ENCODE measurements around the gene FOSL2.
A peak's percentile ranks its signal among the peaks of the same experiment; 100 is the strongest.

Gene FOSL2

DNA sequence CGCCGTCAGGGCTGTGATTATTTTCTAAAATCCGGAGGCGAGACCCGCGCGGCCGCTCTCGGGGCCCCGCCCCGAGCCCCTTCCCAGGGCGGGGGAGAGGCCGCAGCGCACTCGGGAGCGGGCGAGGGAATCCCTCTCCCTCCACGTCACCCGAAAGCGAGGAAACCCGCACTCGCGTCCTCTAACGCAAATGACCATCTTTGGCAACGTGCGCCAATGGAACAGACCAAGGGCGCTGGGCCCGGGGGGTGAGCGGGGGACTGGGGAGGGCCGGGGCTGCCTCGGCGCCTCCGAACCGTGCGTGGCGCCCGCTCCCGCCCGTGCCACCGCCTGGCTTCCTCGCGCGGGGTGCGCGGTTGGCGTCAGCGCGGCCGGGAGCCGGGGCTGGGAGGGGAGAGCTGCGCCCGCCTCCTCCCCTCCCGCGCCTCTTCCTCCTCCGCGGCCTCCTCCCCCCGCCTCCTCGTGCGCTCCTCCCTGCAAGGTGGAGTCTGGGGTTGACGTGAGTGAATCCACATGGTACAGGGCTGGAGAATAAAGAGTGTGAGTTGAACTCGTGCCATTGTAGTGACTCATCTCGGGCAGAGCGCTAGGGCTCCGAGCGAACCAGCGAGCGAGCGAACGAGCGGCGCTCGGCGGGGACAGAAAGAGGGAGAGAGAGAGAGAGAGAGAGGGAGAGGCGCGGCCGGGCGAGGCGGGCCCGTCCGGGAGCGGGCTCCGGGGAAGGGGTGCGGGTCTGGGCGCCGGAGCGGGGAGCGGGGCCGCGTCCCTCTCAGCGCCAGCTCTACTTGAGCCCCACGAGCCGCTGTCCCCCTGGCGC, at the start of gene FOSL2:
Gene FOSL2 (plus strand): TSS at position 562 of the 817 bp plus-strand sequence. CDS start 863 bp downstream, outside the sequence.
- DNase-seq (ENCODE audit: extremely low read depth, low read depth) = peak; percentile 100
- H3K4me3 ChIP-seq (replicated peaks; ENCODE audit: low read depth, low read length) = peak within 1 kb of the TSS; percentile 83
- TF ChIP-seq, protein P1, sequence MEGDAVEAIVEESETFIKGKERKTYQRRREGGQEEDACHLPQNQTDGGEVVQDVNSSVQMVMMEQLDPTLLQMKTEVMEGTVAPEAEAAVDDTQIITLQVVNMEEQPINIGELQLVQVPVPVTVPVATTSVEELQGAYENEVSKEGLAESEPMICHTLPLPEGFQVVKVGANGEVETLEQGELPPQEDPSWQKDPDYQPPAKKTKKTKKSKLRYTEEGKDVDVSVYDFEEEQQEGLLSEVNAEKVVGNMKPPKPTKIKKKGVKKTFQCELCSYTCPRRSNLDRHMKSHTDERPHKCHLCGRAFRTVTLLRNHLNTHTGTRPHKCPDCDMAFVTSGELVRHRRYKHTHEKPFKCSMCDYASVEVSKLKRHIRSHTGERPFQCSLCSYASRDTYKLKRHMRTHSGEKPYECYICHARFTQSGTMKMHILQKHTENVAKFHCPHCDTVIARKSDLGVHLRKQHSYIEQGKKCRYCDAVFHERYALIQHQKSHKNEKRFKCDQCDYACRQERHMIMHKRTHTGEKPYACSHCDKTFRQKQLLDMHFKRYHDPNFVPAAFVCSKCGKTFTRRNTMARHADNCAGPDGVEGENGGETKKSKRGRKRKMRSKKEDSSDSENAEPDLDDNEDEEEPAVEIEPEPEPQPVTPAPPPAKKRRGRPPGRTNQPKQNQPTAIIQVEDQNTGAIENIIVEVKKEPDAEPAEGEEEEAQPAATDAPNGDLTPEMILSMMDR (IDR thresholded peaks at IDR 0.05; ENCODE audit: low read depth, low read length, missing control alignments) = no peak

DNA sequence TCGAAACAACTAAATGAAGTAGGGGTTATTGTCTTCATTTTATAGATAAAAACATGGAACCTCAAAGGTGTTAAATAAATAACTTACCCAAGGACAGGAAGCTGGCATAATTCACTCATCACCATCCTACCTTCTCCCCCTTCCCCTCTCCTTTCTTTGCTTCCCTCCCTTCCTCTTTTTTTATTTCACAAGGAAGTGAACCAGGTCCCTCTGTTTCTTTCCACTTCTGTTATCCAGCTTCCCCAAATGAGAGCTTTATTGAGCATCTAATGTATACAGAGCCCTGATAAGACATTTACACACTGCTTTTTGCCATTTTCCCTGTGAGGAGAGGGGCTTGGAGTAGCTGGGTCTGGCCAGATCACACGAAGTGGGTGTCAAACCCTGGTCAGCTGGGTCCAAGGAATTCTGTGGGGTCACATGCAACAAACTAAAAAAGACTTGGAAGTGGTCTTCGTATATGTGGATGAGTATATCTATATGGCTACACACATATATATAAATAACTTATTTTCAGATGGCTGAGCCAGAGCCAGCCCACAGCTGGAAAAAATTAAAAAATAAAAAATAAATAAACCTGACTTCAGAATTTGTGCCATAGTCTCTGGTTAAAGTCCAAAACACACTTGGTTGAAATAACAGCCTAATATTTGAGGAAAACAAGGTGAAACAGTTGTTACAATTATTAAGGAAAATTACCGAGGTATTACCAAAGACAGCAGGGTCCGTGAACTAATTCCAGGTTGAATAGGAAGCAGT, 49.3 kb upstream of the FOSL2 start:
- H3K4me3 ChIP-seq (replicated peaks; ENCODE audit: low read depth, low read length) = no peak overlapping the region
- no peak for DNase-seq (ENCODE audit: extremely low read depth, low read depth)
- TF ChIP-seq, protein P1 (IDR thresholded peaks at IDR 0.05; ENCODE audit: low read depth, low read length, missing control alignments) = no peak

DNA sequence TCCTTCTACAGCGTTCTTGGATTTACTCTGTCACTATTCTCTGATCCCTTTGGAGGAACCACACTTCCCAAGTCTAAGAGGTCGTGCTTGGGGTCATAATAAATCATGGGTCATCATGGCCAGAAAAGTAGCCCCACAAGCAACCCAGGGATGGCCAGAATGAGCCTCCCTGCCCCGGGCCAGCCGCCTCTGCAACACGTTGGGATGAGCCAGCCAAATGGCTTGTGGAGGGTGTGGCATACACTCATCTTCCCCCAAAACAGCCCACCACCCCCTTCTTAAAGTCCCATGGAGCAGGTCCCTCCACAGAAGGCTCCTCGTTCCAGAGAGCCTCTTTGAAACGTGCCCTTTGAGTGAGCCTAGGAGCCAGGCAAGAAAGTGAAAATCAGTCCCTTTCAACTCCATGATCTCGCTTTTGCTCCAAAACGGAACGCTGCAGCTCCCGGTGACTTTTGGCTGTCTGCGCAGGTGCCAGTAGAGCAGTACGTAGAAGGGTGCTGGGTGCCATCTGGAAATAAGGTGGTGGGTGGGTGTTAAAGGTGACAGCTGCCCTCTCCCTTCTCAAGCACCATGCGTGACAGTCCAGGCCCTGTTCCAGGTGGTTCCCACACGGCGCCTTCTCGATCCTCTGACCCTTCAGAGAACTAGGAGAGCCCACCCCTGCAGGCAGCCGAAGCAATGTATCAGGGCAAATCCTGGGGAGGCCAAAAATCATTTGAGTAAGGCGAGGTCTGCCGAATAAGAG, 48.5 kb upstream of the FOSL2 start:
- DNase-seq (ENCODE audit: extremely low read depth, low read depth) = no peak
- TF ChIP-seq, protein P1 (IDR thresholded peaks at IDR 0.05; ENCODE audit: low read depth, low read length, missing control alignments) = no peak
- H3K4me3 ChIP-seq (replicated peaks; ENCODE audit: low read depth, low read length) = no peak overlapping the region

DNA sequence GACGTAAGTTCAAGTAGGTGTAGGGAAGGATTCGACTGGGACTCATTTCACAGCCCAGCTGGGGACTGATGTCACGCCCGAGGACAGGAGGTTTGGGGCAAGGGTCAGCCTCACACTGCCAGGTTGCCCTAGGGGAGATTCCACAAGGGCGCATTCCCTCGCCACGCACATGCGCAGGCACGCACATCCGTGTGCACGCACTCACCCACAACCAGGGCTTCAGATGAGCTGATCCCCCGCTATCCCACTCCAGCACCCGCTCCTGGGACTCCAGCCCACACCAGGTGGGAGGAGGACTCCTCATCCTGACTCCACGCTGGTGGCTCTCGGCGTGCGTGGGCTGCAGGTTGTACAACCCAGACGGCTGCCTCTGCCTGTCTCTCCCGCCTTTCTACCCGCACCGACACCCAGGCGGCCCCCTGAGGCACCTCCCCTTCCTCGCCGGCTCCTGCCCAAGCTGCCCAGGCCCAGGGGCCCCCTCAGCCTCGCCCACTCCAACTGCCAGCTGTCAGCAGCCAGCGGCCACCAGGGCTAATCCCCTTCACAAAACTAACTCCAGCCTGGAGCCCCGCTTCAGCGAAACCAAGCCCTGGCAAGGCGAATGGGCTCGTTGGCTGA, 47.8 kb upstream of the FOSL2 start:
- TF ChIP-seq, protein P1 (IDR thresholded peaks at IDR 0.05; ENCODE audit: low read depth, low read length, missing control alignments) = no peak
- H3K4me3 ChIP-seq (replicated peaks; ENCODE audit: low read depth, low read length) = no peak overlapping the region
- DNase-seq (ENCODE audit: extremely low read depth, low read depth) = no peak

DNA sequence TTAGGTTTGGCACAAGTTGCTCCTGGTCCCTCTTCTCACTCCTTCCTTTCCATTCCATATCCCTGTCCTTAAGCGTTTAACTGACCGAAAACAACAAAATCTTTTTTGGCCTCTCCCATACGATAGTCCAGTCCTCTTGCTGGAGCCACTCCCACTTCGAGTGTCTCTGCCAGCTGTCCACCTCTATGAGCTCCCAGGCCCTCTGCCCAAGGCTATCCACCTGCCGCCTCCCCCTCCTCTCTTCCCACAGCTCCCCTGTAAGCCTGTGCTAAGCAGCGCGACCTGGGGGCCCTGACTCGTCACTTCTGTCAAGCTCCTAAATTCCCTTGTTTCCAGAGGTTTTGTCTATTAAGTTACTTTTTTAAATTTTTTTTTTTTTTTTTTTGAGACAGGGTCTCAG, 47.0 kb upstream of the FOSL2 start:
- H3K4me3 ChIP-seq (replicated peaks; ENCODE audit: low read depth, low read length) = no peak overlapping the region

DNA sequence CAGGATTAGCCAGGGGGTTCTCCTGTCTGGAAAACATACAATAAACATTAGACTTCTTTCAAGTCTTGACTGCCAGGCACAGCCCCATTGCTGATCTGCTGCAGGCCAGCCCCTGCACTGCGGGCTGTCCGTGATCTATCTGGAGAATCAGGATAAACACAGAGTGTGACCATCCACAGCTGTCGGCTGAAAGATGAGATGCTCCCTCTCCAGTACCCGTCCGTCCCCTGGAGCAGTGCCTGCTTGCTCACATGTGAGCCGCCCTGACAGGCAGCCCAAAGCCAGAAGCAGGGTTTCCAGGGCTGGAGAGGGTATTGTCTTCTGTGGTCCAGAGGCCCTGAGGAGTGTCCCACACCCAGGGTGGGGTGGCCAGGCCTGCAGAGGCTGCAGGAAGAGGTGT, 46.1 kb upstream of the FOSL2 start:
- no peak for DNase-seq (ENCODE audit: extremely low read depth, low read depth)
- TF ChIP-seq, protein P1 (IDR thresholded peaks at IDR 0.05; ENCODE audit: low read depth, low read length, missing control alignments) = no peak
- no peak overlapping the region for H3K4me3 ChIP-seq (replicated peaks; ENCODE audit: low read depth, low read length)

More for the DNA sequence above, 47.0 kb upstream of the FOSL2 start:
- TF ChIP-seq, protein P1 (IDR thresholded peaks at IDR 0.05; ENCODE audit: low read depth, low read length, missing control alignments) = no peak
- no peak for DNase-seq (ENCODE audit: extremely low read depth, low read depth)
